ENCODE data around the gene TPSAB1. TPM values are rescaled to one million over a fixed set of nuclear protein-coding genes. Genes with fewer than 3 reads are reported as not detected.

Gene TPSAB1
- total RNA-seq, 1 experiment from 2014 or later: 22.9 TPM

GRCh38 chr16:1262210-1262845, 21.8 kb downstream of the TPSAB1 start:
- H3K4me3 ChIP-seq (ENCODE audit: low read depth, low read length, poor library complexity, severe bottlenecking): no peak overlapping the region
- DNase-seq (ENCODE audit: low spot score): no peak
- ChIA-PET POLR2A (ENCODE audit: low non-redundant PET) (no interaction called here), CTCF (no interaction called here)
- BruUV-seq (replicated peaks): no TSS peak
- intact Hi-C loops (cut with micrococcal nuclease; ENCODE audit: unreplicated experiment): no loop called here
- H3K27ac ChIP-seq (ENCODE audit: low read depth, low read length, poor library complexity, severe bottlenecking): no peak overlapping the region
- TF ChIP-seq EZH2 (IDR thresholded peaks at IDR 0.05; ENCODE audit: borderline replicate concordance, low read depth, low read length, poor library complexity, severe bottlenecking) (no peak), CTCF (conservative IDR thresholded peaks at IDR 0.05; ENCODE audit: low read depth, low read length) (no peak)
- H3K9me3 ChIP-seq (ENCODE audit: low read depth, low read length, poor library complexity, severe bottlenecking): no peaks in the 10 kb centered on the region
- no peaks in the 10 kb centered on the region for H3K27me3 ChIP-seq (replicated peaks; ENCODE audit: insufficient read depth, low read depth, low read length, poor library complexity)
- H3K36me3 ChIP-seq (ENCODE audit: insufficient read depth, low read length, poor library complexity, severe bottlenecking): no peaks in the 10 kb centered on the region
- H3K4me1 ChIP-seq (ENCODE audit: insufficient read depth, low read length, poor library complexity, severe bottlenecking): no peaks in the 10 kb centered on the region

- Histone ChIP-seq H3K36me3 (ENCODE audit: insufficient read depth, low read length, poor library complexity, severe bottlenecking) (no peaks in the 10 kb centered on the region), H3K9me3 (ENCODE audit: low read depth, low read length, poor library complexity, severe bottlenecking) (no peaks in the 10 kb centered on the region), H3K4me1 (ENCODE audit: insufficient read depth, low read length, poor library complexity, severe bottlenecking) (no peaks in the 10 kb centered on the region), H3K27me3 (replicated peaks; ENCODE audit: insufficient read depth, low read depth, low read length, poor library complexity) (no peaks in the 10 kb centered on the region), H3K4me3 (ENCODE audit: low read depth, low read length, poor library complexity, severe bottlenecking) (no peak overlapping the region), H3K27ac (ENCODE audit: low read depth, low read length, poor library complexity, severe bottlenecking) (no peak overlapping the region)
- no peak for DNase-seq (ENCODE audit: low spot score)
- intact Hi-C loops (cut with micrococcal nuclease; ENCODE audit: unreplicated experiment): no loop called here
- TF ChIP-seq CTCF (conservative IDR thresholded peaks at IDR 0.05; ENCODE audit: low read depth, low read length) (no peak), EZH2 (IDR thresholded peaks at IDR 0.05; ENCODE audit: borderline replicate concordance, low read depth, low read length, poor library complexity, severe bottlenecking) (no peak)
- BruUV-seq (replicated peaks): no TSS peak
- ChIA-PET CTCF (no interaction called here), POLR2A (ENCODE audit: low non-redundant PET) (no interaction called here)
Measured at GRCh38 chr16:1262846-1263221, 22.3 kb downstream of the TPSAB1 start.

GRCh38 chr16:1263591-1264344, 23.3 kb downstream of the TPSAB1 start:
- no TSS peak for BruUV-seq (replicated peaks)
- DNase-seq (ENCODE audit: low spot score): no peak
- POLR2A ChIA-PET (ENCODE audit: low non-redundant PET): no interaction called here
- Histone ChIP-seq H3K4me1 (ENCODE audit: insufficient read depth, low read length, poor library complexity, severe bottlenecking) (no peaks in the 10 kb centered on the region), H3K36me3 (ENCODE audit: insufficient read depth, low read length, poor library complexity, severe bottlenecking) (no peaks in the 10 kb centered on the region), H3K4me3 (ENCODE audit: low read depth, low read length, poor library complexity, severe bottlenecking) (no peak overlapping the region), H3K27me3 (replicated peaks; ENCODE audit: insufficient read depth, low read depth, low read length, poor library complexity) (no peaks in the 10 kb centered on the region), H3K27ac (ENCODE audit: low read depth, low read length, poor library complexity, severe bottlenecking) (no peak overlapping the region), H3K9me3 (ENCODE audit: low read depth, low read length, poor library complexity, severe bottlenecking) (no peaks in the 10 kb centered on the region)
- CTCF ChIA-PET: no interaction called here
- TF ChIP-seq CTCF (conservative IDR thresholded peaks at IDR 0.05; ENCODE audit: low read depth, low read length): no peak
- no peak for TF ChIP-seq EZH2 (IDR thresholded peaks at IDR 0.05; ENCODE audit: borderline replicate concordance, low read depth, low read length, poor library complexity, severe bottlenecking)
- intact Hi-C loops (cut with micrococcal nuclease; ENCODE audit: unreplicated experiment): no loop called here

Data from A673 (cell line).